HG02852 (cell line): ENCODE measurements around the gene SLC43A3.

ENCODE experiments used
- ATAC-seq: cut with Tn5 transposase; IDR thresholded peaks from one replicate; pipeline ENCODE4 v1.9.1; 2021; ENCODE audit warnings: mild to moderate bottlenecking, moderate library complexity; ENCODE audit not compliant: unreplicated experiment

The SLC43A3 gene

DNA sequence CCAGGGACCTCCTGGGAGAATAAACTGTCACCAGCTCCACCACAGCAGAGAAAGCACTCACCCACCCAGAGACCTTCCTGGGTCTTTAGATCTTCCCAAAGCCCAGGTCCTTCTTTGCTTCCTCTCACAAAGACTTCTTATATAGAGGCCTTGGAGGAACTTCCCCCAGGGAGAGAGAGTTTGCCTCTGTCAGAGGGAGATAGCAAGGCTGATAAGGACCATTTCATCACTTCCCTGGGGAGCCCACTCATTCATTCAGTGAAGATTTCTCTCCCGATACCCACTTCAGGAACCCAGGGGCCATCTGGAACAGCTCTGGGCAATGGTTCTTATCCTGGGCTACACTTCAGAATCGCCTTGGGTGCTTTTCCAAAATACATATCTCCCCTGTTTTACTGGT, 36.4 kb downstream of the SLC43A3 start, which contains the start of gene PRG2:
Gene PRG2, minus strand, starts transcription at position 116 of the 400 bp plus-strand sequence. CDS start 706 bp downstream, outside the sequence.
- no peak for ATAC-seq

DNA sequence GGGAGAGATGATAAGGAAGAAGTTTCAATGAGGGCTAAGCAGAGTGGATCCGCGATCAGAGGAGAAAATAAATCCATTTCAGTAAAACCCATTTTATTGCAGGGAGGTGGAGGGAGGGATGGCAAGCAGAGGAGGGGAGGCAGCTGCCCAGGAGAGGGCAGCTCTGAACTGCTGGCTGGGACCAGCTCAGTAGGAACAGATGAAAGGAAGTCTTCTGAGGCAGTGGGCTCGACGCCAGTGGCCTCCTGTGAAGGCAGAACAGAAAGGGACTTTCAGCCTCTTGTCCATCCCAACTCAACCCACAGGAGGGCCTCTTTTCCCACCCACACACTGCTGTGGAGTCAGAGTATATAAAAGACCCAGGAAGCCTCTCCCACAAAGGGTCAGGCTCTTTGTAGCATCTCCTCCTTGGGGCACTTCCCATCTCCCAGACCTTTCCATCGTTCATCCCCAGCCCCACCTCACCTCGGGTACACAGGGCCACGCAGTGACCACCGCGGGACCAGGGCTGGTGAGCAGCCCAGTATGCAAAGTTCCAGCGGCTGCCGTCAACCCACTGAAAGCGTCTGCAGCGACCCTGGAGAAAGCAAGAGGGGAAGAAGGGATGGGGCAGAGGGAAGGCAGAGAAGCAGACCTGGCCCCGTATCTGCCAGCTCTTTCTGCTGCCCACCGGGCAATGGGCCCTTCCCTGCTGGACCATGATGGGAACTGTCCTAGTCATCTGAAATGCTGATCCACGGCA, 39.5 kb downstream of the SLC43A3 start:
- no peak for ATAC-seq

DNA sequence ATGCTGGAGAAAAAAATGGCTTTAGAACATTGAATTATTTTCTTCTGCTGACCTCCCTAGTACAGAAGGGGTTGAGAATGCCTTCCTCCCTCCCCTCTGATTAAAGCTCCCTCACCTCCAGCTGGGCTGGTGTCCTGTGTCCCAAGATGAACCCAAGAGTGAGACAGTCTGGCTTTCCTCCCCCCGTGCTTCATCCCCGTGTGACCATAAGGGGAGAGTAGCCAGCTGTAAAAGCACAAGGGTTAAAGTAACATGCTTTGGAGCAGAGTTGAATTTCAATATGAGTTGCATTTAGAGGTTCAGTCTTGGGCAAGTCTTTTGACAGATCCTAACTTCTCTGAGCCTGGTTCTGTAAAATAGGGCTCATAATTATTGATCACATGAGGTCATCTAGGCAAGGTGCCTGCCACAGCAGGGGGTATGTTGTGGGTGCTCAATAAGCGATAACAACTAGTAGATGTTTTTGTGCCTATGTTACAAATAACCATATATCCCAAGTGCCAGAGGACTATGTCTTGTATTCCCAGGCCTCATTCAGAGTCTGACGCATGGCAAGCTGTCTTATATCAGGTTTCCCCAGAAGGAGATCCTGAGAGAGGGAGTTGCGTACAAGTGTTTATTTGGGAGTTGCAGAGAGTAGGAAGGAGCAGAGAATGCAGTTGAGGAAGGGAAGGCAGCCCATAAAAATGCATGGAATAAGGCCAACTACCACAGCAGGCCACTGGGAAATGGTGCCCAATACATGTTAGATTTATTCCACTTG, 40.6 kb downstream of the SLC43A3 start:
- no peak for ATAC-seq

DNA sequence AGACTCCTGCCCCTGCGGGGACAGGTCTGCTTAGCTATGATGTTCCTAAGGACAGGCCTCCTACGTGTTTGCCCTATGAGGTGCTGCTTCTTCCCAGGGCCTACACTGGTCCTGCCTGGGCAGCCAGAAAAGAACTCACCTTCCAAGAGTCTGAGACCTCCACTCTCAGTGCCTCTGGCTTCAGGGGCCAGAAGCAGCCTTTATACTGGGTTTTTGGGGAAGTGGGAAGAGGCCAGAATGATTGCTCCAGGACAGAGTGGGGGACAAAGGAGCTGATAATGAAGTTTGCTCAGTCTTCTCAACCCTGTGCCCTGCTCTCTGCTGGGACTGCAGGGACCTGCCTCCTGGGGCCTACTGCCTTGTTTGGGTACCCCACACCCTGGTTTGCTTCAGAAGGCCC, 45.9 kb downstream of the SLC43A3 start, which contains the start of gene PRG3:
Gene PRG3, minus strand, starts transcription at position 176 of the 400 bp plus-strand sequence. CDS start 442 bp downstream, outside the sequence.
- no peak for ATAC-seq

DNA sequence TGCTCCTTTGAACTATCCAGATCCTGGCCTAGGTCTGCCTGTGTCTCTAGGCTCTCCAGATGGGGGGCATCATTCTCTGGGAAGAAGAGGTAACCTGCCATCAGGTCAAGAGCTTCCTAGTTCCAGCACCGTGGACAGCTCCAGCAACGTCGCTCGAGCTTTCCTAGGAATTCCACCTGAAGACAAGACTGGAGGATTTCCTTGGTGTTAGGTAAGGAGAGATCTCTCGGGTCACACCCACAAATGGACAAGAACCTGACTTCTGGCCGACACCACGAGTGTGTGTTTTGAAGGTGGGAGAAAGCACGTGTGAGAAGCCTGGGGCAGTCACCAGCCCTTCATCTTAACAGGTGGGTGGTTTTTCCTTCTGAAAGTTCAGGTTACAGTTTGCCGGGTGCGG, 47.2 kb downstream of the SLC43A3 start:
- ATAC-seq = no peak

DNA sequence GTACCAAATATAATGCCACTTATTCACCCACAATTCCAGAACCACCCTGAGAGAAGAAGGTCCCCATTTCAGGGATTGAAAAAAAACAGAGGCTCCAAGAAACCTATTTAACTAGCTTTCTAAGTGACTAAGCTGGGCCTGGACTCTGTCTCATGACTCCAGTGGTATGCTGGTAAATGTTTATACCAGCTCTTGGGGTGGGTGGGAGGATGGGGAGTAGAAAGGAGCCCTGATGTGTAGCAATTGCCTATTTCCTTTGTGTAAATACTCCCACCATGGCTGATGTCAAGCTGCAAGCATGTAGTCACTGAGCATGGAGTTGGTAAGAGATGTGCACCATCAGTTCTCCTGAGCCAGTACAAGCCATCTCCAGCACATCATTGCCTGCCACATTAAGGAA, 48.7 kb downstream of the SLC43A3 start:
- no peak for ATAC-seq

DNA sequence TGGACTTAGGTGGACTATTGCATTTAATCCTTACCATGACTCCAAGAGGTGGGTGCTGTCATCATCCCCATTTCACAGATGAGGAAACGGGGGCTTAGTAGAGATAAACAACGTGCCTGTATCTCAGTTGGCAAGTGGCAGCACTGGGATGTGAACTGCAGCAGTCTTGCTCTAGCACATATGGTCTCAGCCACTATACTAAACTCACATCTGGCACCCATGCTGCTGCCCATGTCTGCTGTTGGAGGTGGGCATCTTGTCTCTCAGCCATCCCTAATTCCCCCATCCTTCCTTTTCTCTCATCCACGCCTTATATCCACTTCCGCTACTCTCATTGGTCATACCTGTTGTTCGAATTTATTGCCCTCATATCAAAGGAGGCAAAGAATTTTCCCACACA, 49.8 kb downstream of the SLC43A3 start:
- no peak for ATAC-seq

DNA sequence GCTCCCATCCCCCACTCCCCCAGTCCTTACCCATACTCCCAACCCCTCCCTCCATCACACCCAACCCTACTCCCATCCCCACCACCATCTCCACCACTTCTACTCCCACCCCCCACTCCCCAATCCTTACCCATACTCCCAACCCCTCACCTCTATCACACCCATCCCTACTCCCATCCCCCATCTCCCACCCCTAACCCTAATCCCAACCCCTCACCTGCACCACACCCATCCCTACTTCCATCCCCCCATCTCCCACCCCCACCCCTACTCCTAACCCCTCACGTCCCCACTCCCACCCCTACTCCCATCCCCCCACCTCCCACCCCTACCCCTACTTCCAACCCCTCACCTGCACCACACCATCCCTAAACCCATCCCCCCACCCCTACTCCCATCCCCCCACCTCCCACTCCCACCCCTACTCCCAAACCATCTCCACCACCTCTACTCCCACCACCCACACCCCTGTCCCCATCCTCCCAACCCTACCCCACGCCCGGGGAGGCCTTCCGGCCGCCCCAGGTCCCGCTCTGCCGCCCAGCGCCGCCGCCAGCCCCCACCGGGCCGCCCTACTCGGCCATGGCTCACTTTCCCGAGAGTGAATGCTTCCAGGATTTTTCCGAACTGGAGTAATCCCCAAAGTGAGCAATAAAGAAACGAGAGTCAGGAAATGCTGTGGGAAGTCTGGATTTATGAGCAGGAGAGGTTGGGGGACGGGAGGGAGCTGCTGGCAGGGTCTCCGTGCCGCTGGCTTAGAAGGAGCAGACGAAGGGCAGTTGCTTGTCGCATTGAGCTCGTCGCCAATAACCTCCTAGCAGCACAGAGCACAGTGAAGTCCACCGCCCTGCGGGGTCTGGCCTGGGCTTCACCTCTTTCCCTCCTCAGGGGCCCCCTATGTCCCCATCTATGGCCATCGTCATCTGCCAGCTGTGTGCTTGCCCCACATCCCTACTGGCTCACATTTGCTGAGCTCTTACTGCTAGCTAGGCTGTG, 50.5 kb downstream of the SLC43A3 start:
- ATAC-seq = no peak

DNA sequence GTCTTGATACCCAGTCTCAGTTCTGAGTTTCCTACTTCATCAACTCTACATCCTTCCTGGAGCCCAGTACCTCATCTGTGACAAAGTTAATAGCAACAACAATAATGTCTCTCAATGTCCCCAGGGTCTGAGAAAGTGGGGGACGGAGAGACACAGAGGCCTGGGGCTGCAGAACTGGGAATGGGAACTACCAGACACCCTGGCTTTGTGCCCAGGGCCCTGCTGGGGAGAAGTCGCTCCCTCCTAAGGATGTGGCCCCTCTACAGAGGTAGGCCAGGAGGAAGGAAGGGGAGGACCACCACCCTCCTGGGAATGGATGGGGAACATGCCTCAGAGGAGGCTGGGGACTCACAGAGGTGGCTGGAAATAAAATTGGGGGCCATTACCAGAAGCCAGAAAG, 51.4 kb downstream of the SLC43A3 start:
- ATAC-seq = no peak

DNA sequence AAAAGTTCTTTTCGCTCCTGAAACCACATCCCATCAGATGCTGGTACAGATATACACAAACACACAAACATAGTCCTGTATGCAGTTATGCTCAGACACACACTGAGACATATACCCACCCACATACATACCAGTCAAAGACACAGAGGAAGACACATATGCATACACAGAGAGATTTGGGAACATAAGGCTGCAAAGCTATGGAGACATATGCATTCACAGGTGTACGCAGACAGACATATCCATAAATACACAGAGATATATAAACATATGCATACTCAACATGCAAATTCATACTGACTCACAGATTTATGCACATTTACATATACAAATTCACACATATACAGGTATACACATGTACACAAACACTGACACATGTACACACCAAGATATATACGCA, 52.0 kb downstream of the SLC43A3 start:
- no peak for ATAC-seq

DNA sequence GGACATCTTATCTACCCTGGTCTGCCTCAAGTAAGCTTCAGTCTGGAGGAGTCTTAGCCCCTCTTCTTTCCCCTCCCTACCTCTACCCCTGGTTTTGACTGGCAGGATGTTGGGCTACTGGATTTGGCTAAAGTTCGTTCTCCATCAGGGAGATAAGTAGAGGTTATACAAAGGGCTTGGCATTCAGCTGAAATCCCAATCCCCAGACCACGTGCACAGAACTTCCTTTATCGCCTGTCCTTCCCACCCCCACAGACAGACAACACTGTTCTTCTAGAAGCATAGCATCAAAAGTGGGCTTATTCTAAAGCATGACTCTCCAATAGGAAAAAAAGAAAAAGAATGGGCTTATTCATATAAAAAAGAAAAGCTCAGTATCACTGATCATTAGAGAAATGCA, 53.8 kb downstream of the SLC43A3 start:
- no peak for ATAC-seq

DNA sequence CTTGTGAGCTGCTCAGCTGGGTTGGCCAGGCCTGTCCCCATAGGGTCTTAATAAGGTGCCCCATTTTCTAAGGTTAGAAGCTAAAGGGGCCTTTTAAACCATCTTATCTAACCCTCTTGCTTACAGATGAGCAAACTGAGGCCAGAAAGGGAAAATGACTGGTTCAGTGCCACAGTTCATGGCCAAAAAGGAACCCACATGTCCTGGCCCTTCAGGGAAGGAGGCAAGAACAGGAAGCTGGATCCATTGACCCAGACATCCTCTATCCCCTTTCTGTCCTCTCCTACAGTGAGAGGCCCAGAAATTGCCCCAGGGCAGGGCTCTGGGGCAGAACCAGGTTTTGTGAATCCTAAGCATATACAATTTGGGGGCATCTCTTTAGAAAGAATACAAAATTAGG, 56.0 kb downstream of the SLC43A3 start:
- no peak for ATAC-seq

DNA sequence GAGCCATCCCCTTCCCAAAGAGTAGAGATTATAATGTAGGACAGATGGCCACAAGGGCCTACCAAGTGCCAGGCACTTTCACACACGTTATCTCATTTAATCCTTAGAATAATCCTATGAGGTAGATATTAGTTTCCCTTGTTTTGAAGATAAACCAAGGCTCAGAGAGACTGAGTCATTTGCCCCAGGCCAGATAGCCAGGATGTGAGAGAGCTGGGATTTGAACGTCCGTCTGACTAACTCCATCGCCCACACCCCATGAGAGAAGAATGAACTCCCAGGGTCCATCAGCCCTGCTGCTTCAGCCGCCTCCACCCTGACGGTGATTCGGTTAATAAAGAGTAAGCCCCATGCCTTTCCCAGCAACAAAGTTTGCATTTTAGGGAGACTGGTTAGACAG, 56.7 kb downstream of the SLC43A3 start:
- no peak for ATAC-seq

DNA sequence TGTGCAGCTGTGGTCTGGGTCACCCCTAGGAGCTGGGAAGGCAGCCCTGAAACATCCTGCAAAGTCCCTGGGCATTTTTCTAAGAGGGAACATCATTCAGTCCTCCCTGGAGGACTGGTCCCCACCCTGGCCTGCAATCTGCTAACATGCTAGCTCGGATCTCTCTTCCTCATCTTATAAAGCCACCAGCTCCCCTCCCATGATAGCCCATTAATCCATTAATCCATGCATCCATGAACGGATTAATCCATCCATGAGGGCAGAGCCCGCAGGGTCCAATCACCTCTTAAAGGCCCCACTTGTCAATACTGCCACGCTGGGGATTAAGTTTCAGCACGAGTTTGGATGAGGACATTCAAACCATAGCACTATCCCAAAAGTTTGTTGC, 58.1 kb downstream of the SLC43A3 start:
- no peak for ATAC-seq

DNA sequence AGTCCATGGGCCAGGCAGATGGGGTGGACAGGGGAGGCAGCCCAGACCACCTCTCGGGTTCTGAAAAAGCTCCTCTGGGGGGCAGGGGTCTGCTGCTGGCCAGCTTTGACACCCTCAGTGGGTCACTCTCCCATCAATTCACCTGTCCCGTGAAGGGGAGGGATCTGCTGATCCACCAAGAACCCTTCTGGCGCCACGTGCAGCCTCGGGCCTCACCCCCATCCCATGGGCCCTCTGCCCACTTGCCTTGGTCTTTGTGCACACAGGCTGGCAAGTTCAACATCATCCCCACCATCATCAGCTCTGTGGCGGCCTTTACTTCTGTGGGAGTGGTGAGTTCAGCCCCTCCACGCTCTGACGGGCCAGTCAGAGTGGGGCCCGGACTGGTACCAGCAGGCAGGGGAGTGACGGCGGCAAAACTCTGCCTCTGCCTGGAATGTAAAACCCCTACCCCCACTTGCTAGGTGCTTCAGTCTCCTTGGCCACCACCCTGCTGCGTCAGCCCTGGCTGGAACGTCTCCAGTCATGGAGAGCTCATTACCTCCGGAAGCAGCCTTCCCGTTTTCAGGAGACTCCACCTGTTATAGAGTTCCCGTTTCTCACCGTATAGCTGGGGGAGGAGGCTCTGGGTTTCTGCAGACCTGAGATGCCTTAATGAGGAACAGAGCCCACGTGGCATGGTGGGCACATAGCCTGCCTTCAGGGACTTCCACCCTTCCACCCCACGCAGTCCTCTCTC, 58.6 kb downstream of the SLC43A3 start:
- no peak for ATAC-seq

DNA sequence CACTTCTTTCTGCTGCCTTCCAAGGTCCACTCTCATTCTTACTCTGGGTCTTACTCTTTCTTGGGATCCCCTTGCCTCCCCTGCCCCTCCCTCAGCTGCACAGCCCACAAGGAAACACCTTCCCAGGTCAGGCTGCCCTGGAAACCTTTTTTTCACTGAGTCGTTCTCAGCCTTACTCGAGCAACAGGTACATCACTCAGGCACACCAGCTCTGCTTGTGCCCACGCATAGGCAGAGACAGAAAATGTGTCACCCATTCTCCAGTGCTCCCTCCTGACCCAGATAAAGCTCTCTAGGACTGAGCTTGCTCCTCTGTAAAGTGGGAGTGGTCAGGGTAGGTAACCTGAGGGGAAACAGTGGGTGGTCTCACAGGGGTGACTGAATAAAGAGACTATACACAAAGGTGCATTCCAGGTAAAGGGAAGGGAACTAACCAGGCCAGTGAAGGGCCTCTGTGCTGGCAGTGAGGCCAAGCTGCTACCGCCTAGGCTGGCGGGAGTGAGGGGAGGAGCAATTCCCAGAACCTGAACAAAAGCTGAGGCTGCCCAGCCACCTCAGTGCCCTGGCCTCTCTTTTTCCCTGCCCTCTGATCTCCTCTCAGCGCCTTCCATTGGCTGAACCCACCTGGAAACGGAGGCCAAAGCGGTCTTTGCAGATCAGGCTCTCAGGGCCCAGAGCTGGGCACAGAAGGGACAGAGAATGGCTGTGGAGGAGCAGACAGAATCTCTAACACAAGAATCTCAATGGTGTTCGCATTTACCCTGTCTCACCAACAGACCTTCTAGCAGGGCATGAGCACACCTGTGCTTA, 61.9 kb downstream of the SLC43A3 start:
- no peak for ATAC-seq

DNA sequence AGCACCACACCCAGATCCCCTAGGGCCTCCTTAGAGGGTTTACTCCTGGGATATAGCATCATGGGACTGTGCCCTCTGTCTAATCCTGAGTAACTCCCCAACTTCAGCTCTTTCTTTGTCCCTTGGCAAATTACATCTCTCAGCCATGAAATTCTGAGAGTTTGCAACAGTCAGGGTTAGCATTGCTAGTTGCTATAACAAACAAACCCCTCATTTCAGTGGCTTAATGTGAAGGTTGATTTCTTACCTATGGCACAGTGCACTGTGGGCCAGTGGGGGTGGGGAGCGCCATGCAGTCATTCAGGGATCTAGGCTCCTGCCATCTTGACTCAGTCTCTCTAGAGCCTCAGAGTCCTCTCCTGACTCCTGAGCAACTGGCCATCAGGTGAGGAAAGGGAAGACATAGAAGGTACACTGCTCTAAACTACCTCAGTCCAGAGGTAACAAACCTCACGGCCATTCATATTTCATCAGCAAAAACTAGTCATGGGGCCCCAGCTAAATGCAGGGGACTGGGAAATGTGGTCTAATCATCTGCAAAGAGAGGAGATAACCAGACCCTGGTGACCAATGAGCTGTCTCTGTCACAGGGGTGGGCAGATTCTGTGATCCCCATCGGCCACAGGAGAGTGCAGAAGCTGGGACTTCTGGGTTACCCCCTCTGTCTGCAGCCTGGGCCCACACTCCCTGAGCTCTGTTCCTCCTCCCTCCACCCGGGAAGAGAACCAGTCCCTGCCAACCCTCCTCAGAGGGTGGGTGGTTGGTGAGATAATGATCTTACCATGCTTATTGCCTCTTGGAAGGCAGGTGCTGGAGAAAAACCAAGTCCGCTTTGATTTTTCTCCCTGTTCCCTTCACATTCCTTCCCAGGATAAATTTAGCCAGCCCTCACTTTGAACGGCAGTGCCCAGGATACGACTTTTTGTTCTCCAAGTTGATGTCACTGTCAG, 63.5 kb downstream of the SLC43A3 start:
- ATAC-seq = no peak

DNA sequence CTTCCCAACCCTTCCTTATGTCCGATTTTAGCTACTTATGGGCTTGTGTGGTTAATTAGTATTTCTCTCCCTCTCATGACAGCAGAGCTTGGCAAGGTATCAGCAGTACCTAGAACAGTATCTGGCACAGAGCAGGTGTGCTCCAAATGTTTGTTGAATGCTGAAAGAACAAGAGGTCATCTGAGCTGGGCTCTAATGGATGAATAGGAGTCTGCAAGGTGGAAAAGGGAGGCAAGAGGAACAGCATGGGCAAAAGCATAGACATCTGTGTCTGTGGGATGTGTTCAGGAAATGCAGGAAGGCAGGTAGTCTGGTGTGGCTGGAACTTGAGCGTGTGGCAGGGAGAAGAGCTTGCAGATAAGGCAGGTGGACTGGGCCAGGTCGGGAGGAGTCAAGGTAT, 65.0 kb downstream of the SLC43A3 start:
- ATAC-seq = no peak
